K562 (cell line): Measurements from ENCODE around the gene MIB2. TPM values are rescaled to one million over a fixed set of nuclear protein-coding genes. Genes with fewer than 3 reads are reported as not detected.

Experiments used
- ATAC-seq: fragments of 200-7000 bp; cut with Tn5 transposase; 3 replicates; pipeline ENCODE4 v1.9.1; 2020; ENCODE audit warnings: moderate library complexity
- BruUV-seq: library from RNA; stranded (reverse); fragments of 400-500 nt; replicated peaks from 2 replicates; lab custom pipeline; 2021; lab: Mats Ljungman, UMichigan
- CTCF ChIA-PET: fragments of 300-600 bp; formaldehyde crosslinking; extraction: SDS; loops from one replicate; lab custom pipeline; 2021; ENCODE audit warnings: low intra/inter-chr PET ratio; lab: Yijun Ruan, JAX
- POLR2A ChIA-PET: fragments of 300-600, 350-650 bp; sonication (Branson Sonifier 250); formaldehyde crosslinking; extraction: SDS; loops from one replicate; lab custom pipeline; 2021; ENCODE audit warnings: antibody characterized with exemption, inconsistent platforms; lab: Yijun Ruan, JAX
- DNase-seq, 4 experiments: peaks; one replicate each; pipeline versions ENCODE4 v3.0.0 to v3.0.0-alpha.2; 2011 to 2018; ENCODE audit warnings: low spot score in 3 of 4, mixed read lengths in 3 of 4; ENCODE audit errors: extremely low read depth in 1 of 4
- FAIRE-seq: peaks from 2 replicates; lab custom pipeline; 2011; peaks lifted over from hg19 to GRCh38; lab: Jason Lieb, UNC
- H2AFZ ChIP-seq: 2 replicates; pipeline ENCODE4 v1.6.0; 2011; ENCODE audit warnings: low read depth, low read length, control low read depth, inconsistent platforms
- H3K27ac ChIP-seq: fragments of 200-600 bp; 3 replicates; pipeline ENCODE4 v1.8.0; 2011; ENCODE audit warnings: low read depth, mild to moderate bottlenecking, control low read depth, inconsistent platforms, low read length, moderate library complexity, mixed read lengths; ENCODE audit errors: extremely low read depth
- H3K27me3 ChIP-seq, 2 experiments: fragments of 300-600 bp in 1 of 2; 2 replicates in 1 of 2; 3 replicates in 1 of 2; pipeline versions ENCODE4 v1.6.0 to v1.8.0; 2011; ENCODE audit warnings: inconsistent platforms in 2 of 2, low read length in 2 of 2, mild to moderate bottlenecking in 1 of 2, mixed read lengths in 1 of 2, moderate library complexity in 1 of 2; ENCODE audit not compliant: control insufficient read depth in 2 of 2, insufficient read depth in 2 of 2
- H3K36me3 ChIP-seq: fragments of 300-600 bp; 3 replicates; pipeline ENCODE4 v1.8.0; 2011; ENCODE audit warnings: mild to moderate bottlenecking, low read length, inconsistent platforms; ENCODE audit not compliant: control insufficient read depth, insufficient read depth
- H3K4me1 ChIP-seq, 2 experiments: fragments of 200-600 bp in 1 of 2; replicated peaks in 1 of 2; 2 replicates in 1 of 2; 3 replicates in 1 of 2; pipeline versions ENCODE4 v1.5.1 to v1.8.0; 2011; ENCODE audit warnings: inconsistent platforms in 2 of 2, low read length in 2 of 2, mild to moderate bottlenecking in 1 of 2, mixed read lengths in 1 of 2, moderate library complexity in 1 of 2; ENCODE audit not compliant: control insufficient read depth in 2 of 2, insufficient read depth in 2 of 2
- H3K4me2 ChIP-seq: 2 replicates; pipeline ENCODE4 v1.6.1; 2011; ENCODE audit warnings: low read length, control low read depth, inconsistent platforms, mixed read lengths; ENCODE audit not compliant: insufficient read depth
- H3K4me3 ChIP-seq: fragments of 200-600 bp; sonication (generic), shearing (Covaris generic); 2 replicates; pipeline ENCODE4 v1.5.1; 2016; ENCODE audit warnings: control low read depth, inconsistent platforms
- H3K79me2 ChIP-seq: fragments of 200-600 bp; 3 replicates; pipeline ENCODE4 v1.8.0; 2011; ENCODE audit warnings: low read length, inconsistent platforms; ENCODE audit not compliant: control insufficient read depth, insufficient read depth
- H3K9ac ChIP-seq, 2 experiments: 2 replicates each; pipeline versions ENCODE4 v1.6.0 to v1.6.1; 2011; ENCODE audit warnings: low read depth in 2 of 2, low read length in 2 of 2, control low read depth in 1 of 2, inconsistent platforms in 1 of 2, mild to moderate bottlenecking in 1 of 2, mixed read lengths in 1 of 2; ENCODE audit not compliant: insufficient read depth in 1 of 2
- H3K9me1 ChIP-seq: one replicate; pipeline ENCODE4 v1.6.0; 2011; ENCODE audit warnings: inconsistent platforms, mild to moderate bottlenecking, low read length, moderate library complexity; ENCODE audit not compliant: control insufficient read depth, insufficient read depth
- H3K9me3 ChIP-seq: replicated peaks from 2 replicates; pipeline ENCODE4 v1.5.1; 2011; ENCODE audit warnings: low read depth, low read length, inconsistent platforms; ENCODE audit not compliant: control insufficient read depth, insufficient read depth
- H4K20me1 ChIP-seq: replicated peaks from 2 replicates; pipeline ENCODE4 v1.6.1; 2011; ENCODE audit warnings: low read length, inconsistent platforms, mixed read lengths; ENCODE audit not compliant: control insufficient read depth, insufficient read depth
- ARID2 ChIP-seq: fragments of 450-650 bp; IDR thresholded peaks from 2 replicates; pipeline ENCODE4 v1.6.1; 2017; ENCODE audit warnings: antibody characterized with exemption, mild to moderate bottlenecking
- BMI1 ChIP-seq: fragments of 150-350 bp; IDR thresholded peaks from 2 replicates; pipeline ENCODE4 v1.6.1; 2014; ENCODE audit warnings: low read length
- CBX1 ChIP-seq: sonication (generic); IDR thresholded peaks from 2 replicates; pipeline ENCODE4 v1.6.1; 2016; ENCODE audit warnings: antibody characterized with exemption, low read depth, mild to moderate bottlenecking
- FOXJ3 ChIP-seq: sonication (generic); formaldehyde crosslinking; IDR thresholded peaks from 2 replicates; pipeline ENCODE4 v1.4.0; 2020; ENCODE audit warnings: mild to moderate bottlenecking, missing genetic modification reagents
- KHSRP ChIP-seq: fragments of 450-650 bp; IDR thresholded peaks from 2 replicates; pipeline ENCODE4 v1.6.1; 2017
- MITF ChIP-seq: IDR thresholded peaks from 2 replicates; pipeline ENCODE4 v1.6.1; 2014; ENCODE audit warnings: antibody characterized with exemption
- MTA2 ChIP-seq: fragments of 450-650 bp; IDR thresholded peaks from 2 replicates; pipeline ENCODE4 v1.6.1; 2016; ENCODE audit warnings: low read depth
- POLR2H ChIP-seq: IDR thresholded peaks from 2 replicates; pipeline ENCODE4 v1.6.1; 2016; ENCODE audit warnings: missing genetic modification characterization, low read depth, mild to moderate bottlenecking, control low read depth, missing compliant biosample characterization, moderate library complexity
- RBM34 ChIP-seq: fragments of 200-400 bp; formaldehyde crosslinking; IDR thresholded peaks from 2 replicates; pipeline ENCODE4 v1.6.1; 2018; ENCODE audit warnings: low read length, borderline replicate concordance; ENCODE audit not compliant: insufficient read depth
- RCOR1 ChIP-seq, 2 experiments: IDR thresholded peaks; 2 replicates each; pipeline ENCODE4 v1.6.1; 2012; ENCODE audit warnings: low read depth in 2 of 2, low read length in 2 of 2, borderline replicate concordance in 1 of 2, improper control_type of control experiment in 1 of 2
- SOX6 ChIP-seq: fragments of 450-650 bp; IDR thresholded peaks from 2 replicates; pipeline ENCODE4 v1.6.1; 2014; ENCODE audit warnings: mild to moderate bottlenecking
- ZNF79 ChIP-seq: fragments of 250-450 bp; sonication (Bioruptor Pico); IDR thresholded peaks from 2 replicates; pipeline ENCODE4 v1.4.0; 2020; ENCODE audit warnings: low read depth, mild to moderate bottlenecking, moderate library complexity
- WGBS: fragments of 100-300 bp; shearing (Covaris generic); methylation state at CpG from one replicate; pipeline ENCODE4 v1.1.6; 2016; ENCODE audit warnings: low coverage, mixed read lengths; ENCODE audit not compliant: insufficient coverage; ENCODE audit errors: missing lambda C conversion rate; 5-methylcytosine and 5-hydroxymethylcytosine counted together
- in situ Hi-C: fragments of 300-500 bp; cut with MboI; formaldehyde crosslinking; loops from 4 replicates; pipeline ENCODE4 v1.15.0; 2018; ENCODE audit warnings: inconsistent platforms, mixed read lengths
- intact Hi-C: fragments of 100-400 bp; cut with micrococcal nuclease; formaldehyde crosslinking; loops from 2 replicates; pipeline ENCODE4 v1.14.2; 2022
- polyA plus RNA-seq, 8 experiments: library from polyadenylated mRNA; depleted of rRNA in 4 of 8; stranded (reverse) in 5 of 8; unstranded in 3 of 8; fragments of >200 nt; fragmentation: Nextera tagmentation in 2 of 8; fragmentation: Illumina TruSeq in 1 of 8; extraction: Ambion mirVana in 2 of 8; extraction: Trizol in 1 of 8; gene quantifications; 2 replicates each; pipeline versions ENCODE4 v1.2.1 to v1.2.3, GENCODE V29; 2011 to 2014; ENCODE audit warnings: inconsistent platforms in 1 of 8, missing spikeins in 1 of 8
- total RNA-seq, 7 experiments: library from RNA; depleted of rRNA in 6 of 7; stranded (reverse); fragments of >200 nt in 6 of 7; fragmentation: Illumina TruSeq in 2 of 7; extraction: Trizol in 2 of 7; gene quantifications; 2 replicates each; pipeline versions ENCODE4 v1.2.1 to v1.2.3, GENCODE V29; 2011 to 2021; ENCODE audit warnings: low replicate concordance in 1 of 7

Gene MIB2
- total and polyA plus RNA-seq, 9 of the 15 experiments (the other 6 are each of a cell fraction or from before 2014, with no cell fraction given) = 0.04 to 17.0 (median 4.9) TPM; not detected in 1

- BruUV-seq = no TSS peak
- ATAC-seq (no peak), FAIRE-seq (no peak), DNase-seq (no peak)
- in situ Hi-C loops = no loop called here
- H3K36me3 ChIP-seq = peaks cover 37% of the 10 kb centered on the region; the same call in 2 of the 3 replicates
- no peak overlapping the region for H3K27ac ChIP-seq
- WGBS = 98% methylated on average over 15 of the region's 15 CpGs
- TF ChIP-seq CBX1 (no peak), BMI1 (no peak), ZNF79 (CRISPR knock-in tag) (no peak), SOX6 (no peak), MITF (no peak), POLR2H (tag) (no peak), RBM34 (no peak), KHSRP (no peak), FOXJ3 (no peak), MTA2 (no peak), RCOR1 (IDR thresholded peaks at IDR 0.05; ENCODE audit: borderline replicate concordance in 1 of 2, low read depth in 2 of 2, low read length in 2 of 2) (no peak), ARID2 (no peak)
- intact Hi-C loops = no loop called here
- no peak overlapping the region for H2AFZ ChIP-seq
- H3K9ac ChIP-seq = peak overlapping the region in 1 of 2 experiments; percentile 45; a peak in 1 of 4 replicates
- CTCF ChIA-PET = no interaction called here
- no peaks in the 10 kb centered on the region for H3K9me1 ChIP-seq
- H3K9me3 ChIP-seq = no peaks in the 10 kb centered on the region; the same call in 1 of the 2 replicates
- no peak overlapping the region for H3K4me3 ChIP-seq
- no peaks in the 10 kb centered on the region for H4K20me1 ChIP-seq
- peaks cover 2 to 21% of the 10 kb centered on the region in 2 experiments; a peak in 4 of 5 replicates for H3K4me1 ChIP-seq
- POLR2A ChIA-PET = no interaction called here
- H3K27me3 ChIP-seq = no peaks in the 10 kb centered on the region
- no peaks in the 10 kb centered on the region for H3K79me2 ChIP-seq
- H3K4me2 ChIP-seq = no peak overlapping the region
These were observed 51.2 kb downstream of the MIB2 start for GRCh38 chr1:1666526-1666925.
